Loucy (cell line): Measurements from ENCODE around the gene SNX4.

Experiments
- H2AFZ ChIP-seq: fragments of 200-600 bp; sonication (generic); 2 replicates; pipeline ENCODE4 v1.6.0; 2016; ENCODE audit warnings: antibody characterized with exemption, mild to moderate bottlenecking, low read length, moderate library complexity
- H3F3A ChIP-seq: fragments of 200-600 bp; 2 replicates; pipeline ENCODE4 v1.6.0; 2016; ENCODE audit warnings: antibody characterized with exemption, low read depth, mild to moderate bottlenecking
- H3K27me3 ChIP-seq: fragments of 200-600 bp; sonication (generic); 2 replicates; pipeline ENCODE4 v1.6.1; 2014; ENCODE audit warnings: low read length, mild to moderate bottlenecking; ENCODE audit not compliant: insufficient read depth, poor library complexity, severe bottlenecking
- H3K36me3 ChIP-seq: fragments of 200-600 bp; sonication (generic); 2 replicates; pipeline ENCODE4 v1.6.1; 2016; ENCODE audit warnings: low read length; ENCODE audit not compliant: insufficient read depth
- H3K4me1 ChIP-seq: fragments of 200-600 bp; sonication (generic); 2 replicates; pipeline ENCODE4 v1.5.1; 2014; ENCODE audit warnings: low read length, mild to moderate bottlenecking; ENCODE audit not compliant: insufficient read depth, poor library complexity, severe bottlenecking
- H3K4me2 ChIP-seq: fragments of 200-600 bp; sonication (generic); 2 replicates; pipeline ENCODE4 v1.6.0; 2014; ENCODE audit warnings: antibody characterized with exemption, low read length, low read depth, mild to moderate bottlenecking; ENCODE audit not compliant: poor library complexity, severe bottlenecking
- H3K4me3 ChIP-seq: fragments of 200-600 bp; sonication (generic); 2 replicates; pipeline ENCODE4 v1.5.1; 2014; ENCODE audit warnings: low read length, mild to moderate bottlenecking, mixed read lengths; ENCODE audit not compliant: poor library complexity, severe bottlenecking
- H3K79me2 ChIP-seq: fragments of 200-600 bp; sonication (generic); 2 replicates; pipeline ENCODE4 v1.6.1; 2014; ENCODE audit warnings: low read length; ENCODE audit not compliant: insufficient read depth
- H3K9ac ChIP-seq: fragments of 200-600 bp; sonication (generic); 2 replicates; pipeline ENCODE4 v1.6.0; 2014; ENCODE audit warnings: mild to moderate bottlenecking, low read depth, low read length, moderate library complexity; ENCODE audit not compliant: poor library complexity, severe bottlenecking
- H3K9me2 ChIP-seq: fragments of 200-600 bp; sonication (generic); replicated peaks from 2 replicates; pipeline ENCODE4 v1.6.1; 2016; ENCODE audit warnings: low read depth, low read length, mixed read lengths
- H3K9me3 ChIP-seq: fragments of 200-600 bp; sonication (generic); 2 replicates; pipeline ENCODE4 v1.6.1; 2014; ENCODE audit warnings: mild to moderate bottlenecking, antibody characterized with exemption, low read length, low read depth; ENCODE audit not compliant: insufficient read depth
- H4K20me1 ChIP-seq: fragments of 200-600 bp; sonication (generic); 2 replicates; pipeline ENCODE4 v1.6.0; 2014; ENCODE audit warnings: antibody characterized with exemption, low read length, mild to moderate bottlenecking; ENCODE audit not compliant: insufficient read depth, poor library complexity, severe bottlenecking
- CTCF ChIP-seq: fragments of 200-600 bp; sonication (generic); conservative IDR thresholded peaks from 2 replicates; pipeline ENCODE4 v1.5.1; 2014; ENCODE audit warnings: mild to moderate bottlenecking, antibody characterized with exemption, low read length
- EZH2phosphoT487 ChIP-seq: fragments of 200-600 bp; IDR thresholded peaks from 2 replicates; pipeline ENCODE4 v1.6.1; 2018; ENCODE audit warnings: antibody characterized with exemption, mild to moderate bottlenecking, moderate library complexity, borderline replicate concordance

SNX4 gene

GRCh38 chr3:125435231-125435630 is 84.8 kb downstream of the SNX4 start:
- Histone ChIP-seq H2AFZ (no peak overlapping the region), H3K4me1 (no peaks in the 10 kb centered on the region), H3K79me2 (no peaks in the 10 kb centered on the region), H3K9ac (no peak overlapping the region), H3K9me2 (no peaks in the 10 kb centered on the region), H3K4me3 (no peak overlapping the region), H3F3A (no peaks in the 10 kb centered on the region), H3K27me3 (no peaks in the 10 kb centered on the region), H3K36me3 (no peaks in the 10 kb centered on the region), H3K9me3 (no peaks in the 10 kb centered on the region), H3K4me2 (no peak overlapping the region), H4K20me1 (no peaks in the 10 kb centered on the region)
- TF ChIP-seq EZH2phosphoT487 = no peak
- no peak for TF ChIP-seq CTCF

- Histone ChIP-seq H3K9me3 (no peaks in the 10 kb centered on the region), H3K4me1 (no peaks in the 10 kb centered on the region), H3K4me2 (no peak overlapping the region), H4K20me1 (no peaks in the 10 kb centered on the region), H3K36me3 (no peaks in the 10 kb centered on the region), H3K9ac (no peak overlapping the region), H3K4me3 (no peak overlapping the region), H3K79me2 (no peaks in the 10 kb centered on the region), H3K27me3 (no peaks in the 10 kb centered on the region), H2AFZ (no peak overlapping the region), H3K9me2 (no peaks in the 10 kb centered on the region), H3F3A (no peaks in the 10 kb centered on the region)
- no peak for TF ChIP-seq EZH2phosphoT487
- no peak for TF ChIP-seq CTCF
Measured at GRCh38 chr3:125434582-125435011, 85.4 kb downstream of the SNX4 start.

GRCh38 chr3:125433611-125434041 is 86.4 kb downstream of the SNX4 start:
- Histone ChIP-seq H2AFZ (no peak overlapping the region), H3K79me2 (no peaks in the 10 kb centered on the region), H3K4me2 (no peak overlapping the region), H3K4me3 (no peak overlapping the region), H3K4me1 (no peaks in the 10 kb centered on the region), H3K9ac (no peak overlapping the region), H3F3A (no peaks in the 10 kb centered on the region), H3K36me3 (no peaks in the 10 kb centered on the region), H3K9me3 (no peaks in the 10 kb centered on the region), H4K20me1 (no peaks in the 10 kb centered on the region), H3K27me3 (no peaks in the 10 kb centered on the region), H3K9me2 (no peaks in the 10 kb centered on the region)
- no peak for TF ChIP-seq EZH2phosphoT487
- TF ChIP-seq CTCF = no peak
